HepG2 (cell line): ENCODE data around the gene GGA3. TPM values are rescaled to one million over a fixed set of nuclear protein-coding genes. Genes with fewer than 3 reads are reported as not detected.
A peak's percentile ranks its signal among the peaks of the same experiment; 100 is the strongest.

Experiments
- ATF1 ChIP-seq: IDR thresholded peaks from 2 replicates; pipeline ENCODE4 v1.6.1; 2016; ENCODE audit warnings: mild to moderate bottlenecking, control low read depth
- CBFB ChIP-seq: sonication (generic); formaldehyde crosslinking; IDR thresholded peaks from 2 replicates; pipeline ENCODE4 v1.4.0; 2020; ENCODE audit warnings: missing genetic modification reagents
- FOXP1 ChIP-seq, 2 experiments: fragments of 450-650 bp in 1 of 2; IDR thresholded peaks; 2 replicates each; pipeline ENCODE4 v1.6.1; 2017 to 2018; ENCODE audit warnings: antibody characterized with exemption in 1 of 2
- HDAC6 ChIP-seq: fragments of 200-600 bp; sonication (generic); IDR thresholded peaks from 2 replicates; pipeline ENCODE4 v1.7.0; 2017; ENCODE audit warnings: mild to moderate bottlenecking, antibody characterized with exemption, low read length, low read depth
- HNRNPL ChIP-seq: fragments of 200-400 bp; formaldehyde crosslinking; IDR thresholded peaks from 2 replicates; pipeline ENCODE4 v1.6.1; 2017; ENCODE audit warnings: mild to moderate bottlenecking, low read depth, low read length
- KAT8 ChIP-seq: IDR thresholded peaks from 2 replicates; pipeline ENCODE4 v1.6.1; 2016; ENCODE audit warnings: missing genetic modification reagents, missing compliant biosample characterization
- KMT2B ChIP-seq: IDR thresholded peaks from 2 replicates; pipeline ENCODE4 v1.6.1; 2016; ENCODE audit warnings: missing genetic modification reagents, missing compliant biosample characterization
- PCBP2 ChIP-seq: fragments of 200-400 bp; formaldehyde crosslinking; optimal IDR thresholded peaks from 2 replicates; pipeline ENCODE3; 2018; ENCODE audit warnings: low read length, low read depth; ENCODE audit not compliant: poor library complexity, severe bottlenecking
- PRPF4 ChIP-seq: fragments of 200-400 bp; formaldehyde crosslinking; IDR thresholded peaks from 2 replicates; pipeline ENCODE4 v1.6.1; 2016; ENCODE audit warnings: low read length, low read depth; ENCODE audit not compliant: poor library complexity, severe bottlenecking
- ZNF224 ChIP-seq: sonication (generic); formaldehyde crosslinking; IDR thresholded peaks from 2 replicates; pipeline ENCODE4 v1.5.0; 2020; ENCODE audit warnings: mild to moderate bottlenecking, missing genetic modification reagents
- ZNF251 ChIP-seq: sonication (generic); formaldehyde crosslinking; IDR thresholded peaks from 2 replicates; pipeline ENCODE4 v1.9.0; 2021; ENCODE audit warnings: mild to moderate bottlenecking, missing genetic modification reagents
- ZNF577 ChIP-seq: sonication (generic); formaldehyde crosslinking; IDR thresholded peaks from 2 replicates; pipeline ENCODE4 v1.4.0; 2020; ENCODE audit warnings: mild to moderate bottlenecking, low read depth, missing genetic modification reagents, borderline replicate concordance
- ZNF614 ChIP-seq: IDR thresholded peaks from 2 replicates; pipeline ENCODE4 v1.6.1; 2018; ENCODE audit warnings: missing biosample characterization, missing genetic modification reagents, inconsistent platforms, borderline replicate concordance
- ZNF749 ChIP-seq: sonication (generic); formaldehyde crosslinking; IDR thresholded peaks from 2 replicates; pipeline ENCODE4 v1.8.0; 2022; ENCODE audit warnings: mild to moderate bottlenecking, missing genetic modification reagents, moderate library complexity, borderline replicate concordance
- ZNF773 ChIP-seq: sonication (generic); formaldehyde crosslinking; IDR thresholded peaks from 2 replicates; pipeline ENCODE4 v1.4.0; 2020; ENCODE audit warnings: missing genetic modification reagents, borderline replicate concordance
- ZZZ3 ChIP-seq: sonication (generic); formaldehyde crosslinking; IDR thresholded peaks from 2 replicates; pipeline ENCODE4 v1.4.0; 2020; ENCODE audit warnings: missing genetic modification reagents, mild to moderate bottlenecking, borderline replicate concordance
- polyA plus RNA-seq, 8 experiments: library from polyadenylated mRNA; depleted of rRNA in 3 of 8; stranded (reverse) in 7 of 8; unstranded in 1 of 8; fragments of >200 nt; fragmentation: Illumina TruSeq in 4 of 8; extraction: Trizol in 4 of 8; gene quantifications; 2 replicates each; pipeline versions ENCODE4 v1.2.1 to v1.2.3, GENCODE V29; 2011 to 2016; ENCODE audit warnings: low read depth in 4 of 8, missing spikeins in 1 of 8, mixed read lengths in 1 of 8; ENCODE audit not compliant: insufficient read depth in 1 of 8
- total RNA-seq, 5 experiments: library from RNA; depleted of rRNA; stranded (reverse); fragments of >200 nt; fragmentation: Illumina TruSeq; extraction: Trizol; gene quantifications; 2 replicates each; pipeline ENCODE4 v1.2.3, GENCODE V29; 2016; ENCODE audit warnings: low read depth in 1 of 5
- TF ChIP-seq, protein P1 (sequence below): sonication (generic); formaldehyde crosslinking; IDR thresholded peaks from 2 replicates; pipeline ENCODE4 v1.4.0; 2020; ENCODE audit warnings: mild to moderate bottlenecking, missing genetic modification reagents
- TF ChIP-seq, protein P2 (sequence below): sonication (generic); formaldehyde crosslinking; IDR thresholded peaks from 2 replicates; pipeline ENCODE4 v1.4.0; 2020; ENCODE audit warnings: missing genetic modification reagents
- TF ChIP-seq, protein P3 (sequence below): sonication (generic); formaldehyde crosslinking; IDR thresholded peaks from 2 replicates; pipeline ENCODE4 v1.4.0; 2020; ENCODE audit warnings: missing genetic modification reagents, borderline replicate concordance
- TF ChIP-seq, protein P4 (sequence below): sonication (generic); formaldehyde crosslinking; IDR thresholded peaks from 2 replicates; pipeline ENCODE4 v1.8.1; 2023; ENCODE audit warnings: mild to moderate bottlenecking, missing genetic modification reagents
- TF ChIP-seq, protein P5 (sequence below): sonication (generic); formaldehyde crosslinking; IDR thresholded peaks from 2 replicates; pipeline ENCODE4 v1.5.1; 2020; ENCODE audit warnings: missing genetic modification reagents, mild to moderate bottlenecking, borderline replicate concordance

Gene GGA3
- total and polyA plus RNA-seq, 2 of the 13 experiments (the other 11 are each of a cell fraction or from before 2014, with no cell fraction given): 28.4 to 43.7 TPM

DNA sequence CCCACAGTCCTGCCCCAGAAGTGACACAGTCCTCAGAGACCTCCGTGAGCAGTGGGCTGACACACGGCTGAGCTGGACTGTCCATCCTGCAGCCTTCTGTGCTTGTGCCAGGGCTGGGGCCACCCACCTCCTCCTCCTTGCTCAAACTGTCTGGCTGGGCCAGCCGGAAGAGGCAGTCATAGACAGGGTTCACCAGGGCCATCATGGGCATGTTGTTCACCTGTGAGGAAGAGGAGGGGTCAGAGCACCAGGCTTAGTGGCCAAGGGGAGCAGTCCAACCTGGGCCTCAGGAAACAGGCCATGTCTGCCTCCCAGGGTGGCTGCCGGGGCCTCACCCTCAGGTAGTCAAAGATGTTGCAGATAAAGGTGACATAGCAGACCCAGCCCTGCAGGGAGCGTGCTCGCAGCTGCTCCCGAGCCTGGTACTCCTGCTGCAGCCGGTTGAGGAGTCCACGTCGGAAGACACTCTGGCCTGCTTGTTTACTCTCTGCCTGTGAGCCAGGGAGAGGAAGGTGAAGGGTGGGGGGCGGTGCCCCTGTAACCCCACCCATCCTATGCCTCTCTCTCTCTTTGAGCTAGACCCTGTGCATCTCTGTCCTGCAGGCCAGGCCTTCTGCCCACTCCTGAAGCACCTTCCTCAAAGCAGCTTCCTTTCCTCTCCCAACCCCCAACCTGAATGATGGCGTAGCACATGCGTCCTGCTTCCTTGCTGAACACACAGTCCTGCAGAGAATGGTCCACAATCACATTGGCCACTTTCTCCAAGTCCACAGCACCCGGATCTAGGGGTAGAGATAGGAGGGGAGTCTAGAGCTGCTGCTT is 6.2 kb upstream of the GGA3 start (continued):
- TF ChIP-seq, protein P1, sequence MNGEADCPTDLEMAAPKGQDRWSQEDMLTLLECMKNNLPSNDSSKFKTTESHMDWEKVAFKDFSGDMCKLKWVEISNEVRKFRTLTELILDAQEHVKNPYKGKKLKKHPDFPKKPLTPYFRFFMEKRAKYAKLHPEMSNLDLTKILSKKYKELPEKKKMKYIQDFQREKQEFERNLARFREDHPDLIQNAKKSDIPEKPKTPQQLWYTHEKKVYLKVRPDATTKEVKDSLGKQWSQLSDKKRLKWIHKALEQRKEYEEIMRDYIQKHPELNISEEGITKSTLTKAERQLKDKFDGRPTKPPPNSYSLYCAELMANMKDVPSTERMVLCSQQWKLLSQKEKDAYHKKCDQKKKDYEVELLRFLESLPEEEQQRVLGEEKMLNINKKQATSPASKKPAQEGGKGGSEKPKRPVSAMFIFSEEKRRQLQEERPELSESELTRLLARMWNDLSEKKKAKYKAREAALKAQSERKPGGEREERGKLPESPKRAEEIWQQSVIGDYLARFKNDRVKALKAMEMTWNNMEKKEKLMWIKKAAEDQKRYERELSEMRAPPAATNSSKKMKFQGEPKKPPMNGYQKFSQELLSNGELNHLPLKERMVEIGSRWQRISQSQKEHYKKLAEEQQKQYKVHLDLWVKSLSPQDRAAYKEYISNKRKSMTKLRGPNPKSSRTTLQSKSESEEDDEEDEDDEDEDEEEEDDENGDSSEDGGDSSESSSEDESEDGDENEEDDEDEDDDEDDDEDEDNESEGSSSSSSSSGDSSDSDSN (CRISPR knock-in tag): peak; percentile 86
- TF ChIP-seq ZNF749 (CRISPR knock-in tag) (peak; percentile 52; the same call in 1 of the 2 replicates), ZNF773 (CRISPR knock-in tag) (no peak), KAT8 (peak; percentile 77), CBFB (CRISPR knock-in tag) (no peak), ZNF224 (CRISPR knock-in tag) (no peak), ZZZ3 (no peak; the same call in 1 of the 2 replicates), ZNF251 (no peak), ZNF614 (peak; percentile 71; the same call in 1 of the 2 replicates), HNRNPL (no peak), PRPF4 (no peak), HDAC6 (no peak), PCBP2 (no peak), ZNF577 (no peak), KMT2B (CRISPR knock-in tag) (no peak), FOXP1 (IDR thresholded peaks at IDR 0.05) (no peak), FOXP1 (CRISPR knock-in tag; IDR thresholded peaks at IDR 0.05) (peak; percentile 55), ATF1 (CRISPR knock-in tag) (no peak)
- TF ChIP-seq, protein P2, sequence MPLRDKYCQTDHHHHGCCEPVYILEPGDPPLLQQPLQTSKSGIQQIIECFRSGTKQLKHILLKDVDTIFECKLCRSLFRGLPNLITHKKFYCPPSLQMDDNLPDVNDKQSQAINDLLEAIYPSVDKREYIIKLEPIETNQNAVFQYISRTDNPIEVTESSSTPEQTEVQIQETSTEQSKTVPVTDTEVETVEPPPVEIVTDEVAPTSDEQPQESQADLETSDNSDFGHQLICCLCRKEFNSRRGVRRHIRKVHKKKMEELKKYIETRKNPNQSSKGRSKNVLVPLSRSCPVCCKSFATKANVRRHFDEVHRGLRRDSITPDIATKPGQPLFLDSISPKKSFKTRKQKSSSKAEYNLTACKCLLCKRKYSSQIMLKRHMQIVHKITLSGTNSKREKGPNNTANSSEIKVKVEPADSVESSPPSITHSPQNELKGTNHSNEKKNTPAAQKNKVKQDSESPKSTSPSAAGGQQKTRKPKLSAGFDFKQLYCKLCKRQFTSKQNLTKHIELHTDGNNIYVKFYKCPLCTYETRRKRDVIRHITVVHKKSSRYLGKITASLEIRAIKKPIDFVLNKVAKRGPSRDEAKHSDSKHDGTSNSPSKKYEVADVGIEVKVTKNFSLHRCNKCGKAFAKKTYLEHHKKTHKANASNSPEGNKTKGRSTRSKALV (CRISPR knock-in tag): no peak
- TF ChIP-seq, protein P3, sequence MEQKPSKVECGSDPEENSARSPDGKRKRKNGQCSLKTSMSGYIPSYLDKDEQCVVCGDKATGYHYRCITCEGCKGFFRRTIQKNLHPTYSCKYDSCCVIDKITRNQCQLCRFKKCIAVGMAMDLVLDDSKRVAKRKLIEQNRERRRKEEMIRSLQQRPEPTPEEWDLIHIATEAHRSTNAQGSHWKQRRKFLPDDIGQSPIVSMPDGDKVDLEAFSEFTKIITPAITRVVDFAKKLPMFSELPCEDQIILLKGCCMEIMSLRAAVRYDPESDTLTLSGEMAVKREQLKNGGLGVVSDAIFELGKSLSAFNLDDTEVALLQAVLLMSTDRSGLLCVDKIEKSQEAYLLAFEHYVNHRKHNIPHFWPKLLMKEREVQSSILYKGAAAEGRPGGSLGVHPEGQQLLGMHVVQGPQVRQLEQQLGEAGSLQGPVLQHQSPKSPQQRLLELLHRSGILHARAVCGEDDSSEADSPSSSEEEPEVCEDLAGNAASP (CRISPR knock-in tag): 0 out of 2 replicates have a peak, but pooled peaks have one; percentile 52
- TF ChIP-seq, protein P4, sequence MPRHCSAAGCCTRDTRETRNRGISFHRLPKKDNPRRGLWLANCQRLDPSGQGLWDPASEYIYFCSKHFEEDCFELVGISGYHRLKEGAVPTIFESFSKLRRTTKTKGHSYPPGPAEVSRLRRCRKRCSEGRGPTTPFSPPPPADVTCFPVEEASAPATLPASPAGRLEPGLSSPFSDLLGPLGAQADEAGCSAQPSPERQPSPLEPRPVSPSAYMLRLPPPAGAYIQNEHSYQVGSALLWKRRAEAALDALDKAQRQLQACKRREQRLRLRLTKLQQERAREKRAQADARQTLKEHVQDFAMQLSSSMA (CRISPR knock-in tag): peak; percentile 85
- TF ChIP-seq, protein P5, sequence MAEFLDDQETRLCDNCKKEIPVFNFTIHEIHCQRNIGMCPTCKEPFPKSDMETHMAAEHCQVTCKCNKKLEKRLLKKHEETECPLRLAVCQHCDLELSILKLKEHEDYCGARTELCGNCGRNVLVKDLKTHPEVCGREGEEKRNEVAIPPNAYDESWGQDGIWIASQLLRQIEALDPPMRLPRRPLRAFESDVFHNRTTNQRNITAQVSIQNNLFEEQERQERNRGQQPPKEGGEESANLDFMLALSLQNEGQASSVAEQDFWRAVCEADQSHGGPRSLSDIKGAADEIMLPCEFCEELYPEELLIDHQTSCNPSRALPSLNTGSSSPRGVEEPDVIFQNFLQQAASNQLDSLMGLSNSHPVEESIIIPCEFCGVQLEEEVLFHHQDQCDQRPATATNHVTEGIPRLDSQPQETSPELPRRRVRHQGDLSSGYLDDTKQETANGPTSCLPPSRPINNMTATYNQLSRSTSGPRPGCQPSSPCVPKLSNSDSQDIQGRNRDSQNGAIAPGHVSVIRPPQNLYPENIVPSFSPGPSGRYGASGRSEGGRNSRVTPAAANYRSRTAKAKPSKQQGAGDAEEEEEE: no peak; the same call in 1 of the 2 replicates
